Measurements from ENCODE around the gene ADAMTS14. TPM values are rescaled to one million over a fixed set of nuclear protein-coding genes. Genes with fewer than 3 reads are reported as not detected.

The ADAMTS14 gene
- total and polyA plus RNA-seq, 8 donors: 2.4 to 10.0 (median 6.6) TPM

DNA sequence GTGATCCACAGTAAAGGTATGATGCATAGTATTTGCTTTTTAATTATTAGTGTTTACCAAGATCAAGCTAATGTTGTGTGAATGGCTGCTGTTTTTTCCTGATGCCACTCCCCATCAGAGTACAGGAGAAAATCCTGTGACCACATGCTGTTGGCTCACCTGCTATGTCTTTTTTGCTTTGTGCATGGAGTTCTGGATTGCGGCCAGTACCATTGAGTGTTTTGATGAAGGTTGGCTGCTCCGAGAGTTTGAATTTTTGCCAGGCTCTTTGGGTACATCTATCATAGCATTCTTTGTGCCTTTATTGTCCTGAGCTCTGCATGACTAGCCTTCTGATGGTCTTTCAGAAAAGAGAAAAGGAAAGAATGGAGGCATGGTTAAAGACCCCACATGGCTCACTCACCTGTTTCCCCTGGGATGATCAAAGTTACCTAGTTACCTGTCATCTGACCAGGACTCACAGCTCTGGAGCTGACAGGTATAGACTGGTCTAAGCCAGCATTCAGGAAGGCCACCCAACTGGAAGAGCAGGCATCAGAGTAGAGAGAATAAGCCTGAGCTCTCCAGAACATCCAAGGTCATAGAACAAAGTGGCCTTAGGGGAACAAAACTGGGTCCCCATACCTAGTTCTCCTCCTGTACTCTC lies 131.6 kb downstream of the ADAMTS14 start:
- Histone ChIP-seq H3K4me1 (no peaks in the 10 kb centered on the region), H3K9me3 (no peaks in the 10 kb centered on the region), H3K27me3 (no peaks in the 10 kb centered on the region), H3K27ac (no peak overlapping the region), H3K4me3 (no peak overlapping the region), H3K36me3 (no peaks in the 10 kb centered on the region)
- ATAC-seq: peak; percentile 48
- DNase-seq: no peak
- TF ChIP-seq, protein P1, sequence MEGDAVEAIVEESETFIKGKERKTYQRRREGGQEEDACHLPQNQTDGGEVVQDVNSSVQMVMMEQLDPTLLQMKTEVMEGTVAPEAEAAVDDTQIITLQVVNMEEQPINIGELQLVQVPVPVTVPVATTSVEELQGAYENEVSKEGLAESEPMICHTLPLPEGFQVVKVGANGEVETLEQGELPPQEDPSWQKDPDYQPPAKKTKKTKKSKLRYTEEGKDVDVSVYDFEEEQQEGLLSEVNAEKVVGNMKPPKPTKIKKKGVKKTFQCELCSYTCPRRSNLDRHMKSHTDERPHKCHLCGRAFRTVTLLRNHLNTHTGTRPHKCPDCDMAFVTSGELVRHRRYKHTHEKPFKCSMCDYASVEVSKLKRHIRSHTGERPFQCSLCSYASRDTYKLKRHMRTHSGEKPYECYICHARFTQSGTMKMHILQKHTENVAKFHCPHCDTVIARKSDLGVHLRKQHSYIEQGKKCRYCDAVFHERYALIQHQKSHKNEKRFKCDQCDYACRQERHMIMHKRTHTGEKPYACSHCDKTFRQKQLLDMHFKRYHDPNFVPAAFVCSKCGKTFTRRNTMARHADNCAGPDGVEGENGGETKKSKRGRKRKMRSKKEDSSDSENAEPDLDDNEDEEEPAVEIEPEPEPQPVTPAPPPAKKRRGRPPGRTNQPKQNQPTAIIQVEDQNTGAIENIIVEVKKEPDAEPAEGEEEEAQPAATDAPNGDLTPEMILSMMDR (IDR thresholded peaks at IDR 0.05): no peak
- intact Hi-C loops (cut with DNase I): no loop called here

DNA sequence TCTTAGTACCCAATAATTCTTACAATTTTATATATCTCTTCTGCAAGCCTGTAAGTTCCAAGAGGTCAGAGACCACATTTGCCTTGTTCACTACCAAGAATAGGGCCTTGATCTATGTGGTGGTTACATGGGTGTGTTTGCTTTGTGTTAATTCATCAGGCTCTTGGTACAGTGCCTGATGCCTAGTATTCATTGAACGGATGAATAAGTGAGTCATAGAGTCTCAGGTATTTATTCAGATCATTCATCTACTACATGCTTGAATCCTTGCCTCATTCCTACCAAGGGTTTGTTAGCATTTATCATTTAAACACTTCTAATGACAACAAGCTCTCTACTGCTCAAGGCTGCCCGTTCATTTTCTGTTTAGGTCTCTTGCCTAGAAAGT lies 132.1 kb downstream of the ADAMTS14 start:
- Histone ChIP-seq H3K4me1 (no peaks in the 10 kb centered on the region), H3K27me3 (no peaks in the 10 kb centered on the region), H3K36me3 (no peaks in the 10 kb centered on the region), H3K27ac (no peak overlapping the region), H3K9me3 (no peaks in the 10 kb centered on the region), H3K4me3 (no peak overlapping the region)
- no peak for DNase-seq
- TF ChIP-seq, protein P1 (IDR thresholded peaks at IDR 0.05): no peak
- peak; percentile 58 for ATAC-seq
- intact Hi-C loops (cut with DNase I): no loop called here

DNA sequence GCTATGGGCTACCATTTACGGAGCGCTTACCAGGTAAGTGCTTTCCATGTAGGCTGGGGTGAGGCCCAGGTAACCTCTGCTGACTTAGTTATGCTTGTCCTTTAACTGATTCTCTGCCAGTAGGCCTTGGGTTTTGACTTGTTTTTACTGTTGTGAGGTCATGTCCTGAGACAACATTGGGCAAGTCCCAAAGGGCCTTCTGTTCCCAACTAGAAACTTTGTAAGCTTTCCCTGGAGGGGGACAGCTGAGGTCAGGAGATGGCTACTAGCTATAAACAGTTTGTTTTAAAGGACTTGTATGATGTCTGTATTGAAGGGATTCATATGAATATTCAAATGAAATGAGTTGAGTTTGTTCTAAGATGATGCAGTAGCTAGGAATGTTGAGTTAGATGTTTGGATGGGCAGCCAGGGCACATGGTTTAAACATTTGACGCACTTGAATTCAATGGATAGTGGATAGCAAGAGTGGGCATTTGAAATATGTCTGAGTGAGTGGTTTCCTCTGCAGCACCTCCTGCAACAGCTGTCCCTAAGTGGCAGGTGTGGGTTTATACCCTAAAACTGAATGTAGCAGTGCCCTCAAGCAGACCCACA lies 133.4 kb downstream of the ADAMTS14 start:
- ATAC-seq: no peak
- no peak for DNase-seq
- no peaks in the 10 kb centered on the region for H3K36me3 ChIP-seq
- no peaks in the 10 kb centered on the region for H3K9me3 ChIP-seq
- no peaks in the 10 kb centered on the region for H3K4me1 ChIP-seq
- H3K27me3 ChIP-seq: no peaks in the 10 kb centered on the region
- H3K27ac ChIP-seq: no peak overlapping the region
- intact Hi-C loops (cut with DNase I): no loop called here
- H3K4me3 ChIP-seq: no peak overlapping the region
- TF ChIP-seq, protein P1 (IDR thresholded peaks at IDR 0.05): no peak

DNA sequence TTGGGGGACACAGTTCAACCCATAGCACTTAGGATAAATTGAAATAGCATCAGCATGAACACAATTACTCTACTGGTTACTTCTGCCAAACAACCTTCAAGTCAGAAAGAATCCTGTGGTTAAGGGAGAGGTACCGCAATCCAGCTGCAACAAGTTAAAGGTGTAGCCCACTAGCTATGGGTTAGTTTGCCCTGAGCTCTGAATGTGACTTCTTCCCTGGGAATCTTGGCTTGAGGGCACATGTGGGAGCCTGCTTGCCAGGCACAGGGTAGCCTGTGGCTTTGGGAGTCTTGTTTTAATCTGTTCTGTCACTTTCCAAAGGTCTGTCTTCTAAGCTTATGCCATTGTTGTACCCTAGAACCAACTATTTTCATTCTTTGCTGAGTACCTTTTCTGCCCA lies 134.5 kb downstream of the ADAMTS14 start:
- Histone ChIP-seq H3K27ac (no peak overlapping the region), H3K27me3 (no peaks in the 10 kb centered on the region), H3K36me3 (no peaks in the 10 kb centered on the region), H3K4me3 (no peak overlapping the region), H3K4me1 (no peaks in the 10 kb centered on the region), H3K9me3 (no peaks in the 10 kb centered on the region)
- intact Hi-C loops (cut with DNase I): no loop called here
- DNase-seq (no peak), ATAC-seq (no peak)
- TF ChIP-seq, protein P1 (IDR thresholded peaks at IDR 0.05): no peak

DNA sequence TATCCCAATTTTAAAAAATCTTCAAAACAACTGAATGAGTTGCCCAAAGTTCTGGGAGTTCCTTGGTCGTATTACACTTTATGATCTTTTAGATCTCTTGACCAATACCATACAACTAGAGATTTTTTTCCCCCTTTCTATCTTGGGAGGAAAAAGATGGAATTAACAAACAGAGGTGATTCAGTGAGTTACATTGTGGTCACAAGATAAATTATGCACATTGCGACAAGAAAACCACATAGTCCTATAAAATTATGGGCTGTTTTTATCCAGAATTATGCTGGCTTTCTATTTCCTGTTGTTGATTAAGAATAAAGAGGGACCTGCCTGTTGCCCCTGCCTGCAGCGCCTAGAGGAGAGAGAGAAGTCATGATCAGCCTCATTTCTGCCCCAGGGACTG lies 135.2 kb downstream of the ADAMTS14 start:
- H3K27ac ChIP-seq: no peak overlapping the region
- intact Hi-C loops (cut with DNase I): no loop called here
- DNase-seq (no peak), ATAC-seq (no peak)
- no peaks in the 10 kb centered on the region for H3K4me1 ChIP-seq
- no peaks in the 10 kb centered on the region for H3K36me3 ChIP-seq
- no peak overlapping the region for H3K4me3 ChIP-seq
- H3K9me3 ChIP-seq: no peaks in the 10 kb centered on the region
- TF ChIP-seq, protein P1 (IDR thresholded peaks at IDR 0.05): no peak
- H3K27me3 ChIP-seq: no peaks in the 10 kb centered on the region
